ENCODE data around the gene FOXO3.

- no peak for TF ChIP-seq NRF1 (IDR thresholded peaks at IDR 0.05; ENCODE audit: low read depth, low read length)
- TF ChIP-seq RCOR1 (IDR thresholded peaks at IDR 0.05; ENCODE audit: low read length): no peak
These were observed 93.2 kb downstream of the FOXO3 start for GRCh38 chr6:108653949-108654348.

Data from SK-N-SH (cell line).